DMS53 treated with DMSO at 0.1 percent for 48 hours (cell line): Measurements from ENCODE around the gene GBGT1.

Experiments used
- DNase-seq: peaks from one replicate; lab custom pipeline; 2025; ENCODE audit not compliant: unreplicated experiment; lab: John Stamatoyannopoulos, UW

The GBGT1 gene

DNA sequence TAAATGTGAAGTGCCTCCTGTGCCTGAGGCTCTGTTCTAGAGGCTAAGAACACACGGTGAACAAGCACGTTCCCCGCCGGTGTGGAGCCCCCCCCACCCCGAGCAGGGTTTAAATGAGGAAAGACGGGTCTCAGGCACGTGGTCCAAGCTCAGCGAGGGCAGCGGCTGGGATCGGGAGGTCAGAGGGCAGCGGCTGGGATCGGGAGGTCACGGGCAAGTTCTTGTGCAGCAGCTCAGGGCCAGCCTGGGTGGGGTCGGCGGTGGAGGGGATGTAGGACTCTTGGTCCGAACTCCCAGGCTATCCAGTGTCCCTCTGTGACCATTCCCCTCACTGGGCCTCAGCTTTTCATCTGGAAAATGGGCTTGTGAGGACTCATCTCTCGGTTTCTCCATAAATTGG is 2.7 kb upstream of the GBGT1 start:
- no peak for DNase-seq

DNA sequence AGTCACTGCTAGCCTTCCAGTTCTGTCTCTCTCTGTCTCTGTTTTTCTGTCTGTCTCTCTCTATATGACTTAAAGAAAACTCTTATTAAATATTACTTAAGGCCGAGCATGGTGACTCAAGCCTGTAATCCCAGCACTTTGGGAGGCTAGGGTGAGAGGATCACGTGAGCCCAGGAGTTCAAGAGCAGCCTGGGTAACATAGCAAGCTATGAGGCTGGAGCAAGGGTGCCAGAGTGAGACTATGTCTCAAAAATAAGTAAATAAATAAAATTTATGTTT is 1.7 kb upstream of the GBGT1 start:
- no peak for DNase-seq

DNA sequence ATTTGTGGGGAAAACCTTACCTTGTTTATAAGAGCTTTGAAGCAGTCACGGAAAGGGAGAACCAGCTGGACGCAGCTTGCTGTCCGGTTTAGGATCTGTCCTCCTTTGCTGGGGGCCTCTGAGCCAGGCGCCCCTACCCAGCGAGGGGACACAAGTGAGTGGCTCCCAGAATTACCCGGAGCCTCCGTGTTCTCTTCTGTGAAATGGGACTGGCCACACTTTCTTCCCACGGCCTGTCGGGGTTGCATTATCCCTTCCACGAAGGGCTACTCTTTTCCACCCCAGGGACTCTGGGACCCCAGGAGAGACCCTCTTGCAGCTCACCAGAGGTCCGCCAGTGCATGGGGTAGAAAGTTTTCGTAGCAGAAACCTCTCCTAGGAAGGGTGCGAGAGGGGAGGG is 477 bp upstream of the GBGT1 start:
- no peak for DNase-seq

- DNase-seq: no peak
Measured at GRCh38 chr9:133162861-133163503, 732 bp downstream of the GBGT1 start.

DNA sequence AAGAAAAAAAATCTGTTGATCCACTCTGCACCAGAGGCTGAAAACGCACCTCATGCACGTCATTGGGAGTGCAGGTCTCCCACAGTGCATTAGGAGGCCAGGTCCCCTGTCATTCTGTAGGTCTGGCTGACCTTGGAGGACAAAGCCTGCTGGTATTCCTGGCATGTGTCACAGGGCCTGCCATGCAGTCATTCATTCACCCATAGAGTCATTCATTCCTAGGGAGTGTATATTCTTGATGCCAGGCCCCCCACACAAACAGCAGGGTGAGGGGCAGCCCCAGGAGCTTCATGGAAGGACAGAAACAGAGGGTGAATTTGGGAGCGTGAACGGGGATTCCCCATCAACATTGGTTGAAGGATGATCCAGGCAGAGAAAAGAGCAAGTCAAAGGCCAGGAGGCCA is 2.2 kb downstream of the GBGT1 start:
- no peak for DNase-seq

GRCh38 chr9:133160742-133161546 is 2.8 kb downstream of the GBGT1 start:
- DNase-seq: peak; percentile 56

GRCh38 chr9:133158695-133159094 is 5.0 kb downstream of the GBGT1 start:
- no peak for DNase-seq

GRCh38 chr9:133155156-133155555 is 8.6 kb downstream of the GBGT1 start:
- no peak for DNase-seq

DNA sequence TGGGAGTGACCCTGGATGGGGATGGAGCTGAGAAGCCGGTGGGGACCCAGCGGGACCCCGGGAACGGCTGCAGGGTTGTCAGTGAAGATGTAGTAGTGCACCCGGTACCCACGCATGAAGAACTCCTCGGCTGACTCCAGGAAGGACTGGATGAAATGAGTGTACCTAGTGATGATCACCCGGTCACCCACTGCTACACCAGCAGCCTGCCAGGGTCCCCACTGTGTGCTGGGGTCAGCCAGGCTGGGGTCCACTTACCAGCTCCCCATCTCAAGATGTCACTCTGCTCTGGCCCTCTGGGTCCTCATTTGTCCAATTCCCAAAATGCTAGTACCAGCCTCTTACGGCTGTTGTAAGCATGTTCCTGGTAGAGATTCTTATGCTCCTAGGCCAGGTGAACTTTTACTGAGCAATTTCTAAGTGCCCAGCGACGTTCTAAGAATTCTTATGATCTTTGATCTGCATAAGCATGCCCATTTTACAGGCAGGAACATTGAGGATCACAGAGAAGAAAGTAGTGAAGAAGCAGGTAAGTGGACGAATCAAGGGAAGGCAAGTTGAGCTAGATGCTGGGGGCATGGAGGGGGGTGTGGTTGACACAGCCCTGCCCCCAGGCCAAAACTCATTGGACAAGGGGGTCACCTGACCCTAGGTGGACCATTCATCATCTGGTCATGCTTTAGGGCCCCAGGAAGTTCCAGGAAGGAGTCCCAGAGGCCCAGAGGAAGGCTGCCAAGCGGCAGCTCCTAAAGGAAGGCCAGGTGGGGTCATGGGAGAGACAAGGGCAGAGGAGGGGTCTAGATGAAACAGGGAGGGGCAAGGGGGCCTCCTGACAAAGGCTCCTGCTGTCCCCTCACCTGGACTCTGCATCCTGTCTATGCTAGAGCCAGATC is 9.4 kb downstream of the GBGT1 start:
- no peak for DNase-seq

DNA sequence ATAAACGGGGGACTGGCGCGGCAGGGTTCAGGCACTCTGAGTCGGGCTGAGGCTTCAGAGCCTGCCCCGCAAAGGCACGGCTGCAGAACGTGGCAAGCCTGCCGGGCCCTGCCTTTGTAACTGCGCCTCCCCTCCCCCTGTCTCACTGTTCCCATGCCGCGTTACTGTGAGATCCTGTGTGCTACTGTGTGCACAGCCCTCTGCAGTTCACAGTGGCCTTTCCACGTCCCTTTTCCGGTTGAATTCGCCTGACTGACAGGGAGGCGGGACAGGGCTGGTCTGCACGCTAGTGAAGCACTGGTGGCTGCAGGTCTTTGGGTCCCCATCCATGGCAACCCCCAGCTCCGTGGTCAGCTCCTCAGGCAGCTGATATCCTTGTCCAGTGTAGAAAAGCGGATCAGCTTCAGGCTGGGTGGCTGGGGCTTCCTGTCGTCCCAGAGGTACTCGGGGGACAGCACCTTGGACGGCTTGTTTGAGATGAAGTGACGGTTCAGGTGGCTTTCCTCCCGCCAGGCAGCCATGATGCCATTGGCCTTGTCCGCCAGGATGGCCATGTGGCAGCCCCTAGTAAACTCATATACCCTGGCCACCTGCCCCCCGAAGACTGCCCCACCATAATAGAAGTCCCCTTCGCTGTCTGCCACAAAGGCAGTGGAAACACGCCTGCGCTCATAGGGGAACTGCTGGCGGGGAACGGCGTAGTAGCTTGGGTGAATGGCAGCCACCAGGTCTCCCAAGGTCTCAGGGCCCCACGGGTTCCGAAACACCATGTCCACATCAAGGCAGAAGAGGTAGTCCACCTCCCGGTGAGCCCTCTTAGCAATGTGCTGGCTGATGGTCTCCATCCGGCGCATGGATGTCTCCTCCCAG is 10.3 kb downstream of the GBGT1 start:
- peak; percentile 77 for DNase-seq

DNA sequence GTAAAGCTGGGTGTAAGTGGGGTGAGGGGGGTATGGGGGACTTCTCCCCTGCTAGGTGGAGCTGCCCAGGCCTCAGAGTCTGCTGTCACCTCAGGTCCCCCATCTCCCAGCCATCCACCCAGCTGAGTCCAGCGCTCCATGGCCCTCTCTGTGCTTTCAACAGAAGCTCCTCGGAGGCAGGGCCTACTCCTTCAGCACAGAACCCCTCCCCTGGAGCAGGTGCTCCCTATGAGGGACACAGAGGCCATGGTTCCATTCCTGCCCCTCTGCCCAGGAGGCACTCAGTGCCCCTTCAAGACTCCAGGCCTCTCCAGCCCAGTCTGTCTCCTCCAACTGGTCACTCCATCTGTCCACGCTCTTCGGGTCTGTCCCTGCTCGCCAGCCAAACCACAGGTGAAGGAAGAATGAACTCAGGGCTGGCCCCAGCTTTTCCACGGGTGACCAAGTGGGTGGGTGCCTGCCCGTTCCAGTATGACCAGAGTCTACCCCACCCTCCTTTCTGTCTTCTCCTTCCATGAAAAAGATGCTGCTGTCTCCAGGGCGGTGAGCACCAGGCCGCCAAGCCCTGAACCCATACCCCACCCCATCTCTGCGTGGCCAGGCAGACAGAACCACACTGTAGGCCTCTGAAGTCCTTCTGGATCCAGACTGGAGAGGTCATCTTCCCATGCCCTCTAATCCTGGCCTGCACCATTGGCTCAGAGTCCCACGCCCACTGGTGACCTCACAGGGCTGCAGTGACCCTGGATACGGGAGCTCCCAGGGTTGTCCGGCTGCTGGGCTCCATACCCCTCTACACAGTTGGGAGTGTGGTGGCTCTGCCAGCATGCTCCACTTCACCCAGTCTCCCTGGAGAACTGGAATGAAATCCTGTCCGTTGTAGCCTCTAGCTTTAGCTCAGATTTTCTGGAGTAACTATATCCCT is 11.9 kb downstream of the GBGT1 start:
- DNase-seq: no peak

- no peak for DNase-seq
Measured at GRCh38 chr9:133151041-133151440, 12.7 kb downstream of the GBGT1 start.

GRCh38 chr9:133149130-133150015 is 14.3 kb downstream of the GBGT1 start:
- peak; percentile 80 for DNase-seq

DNA sequence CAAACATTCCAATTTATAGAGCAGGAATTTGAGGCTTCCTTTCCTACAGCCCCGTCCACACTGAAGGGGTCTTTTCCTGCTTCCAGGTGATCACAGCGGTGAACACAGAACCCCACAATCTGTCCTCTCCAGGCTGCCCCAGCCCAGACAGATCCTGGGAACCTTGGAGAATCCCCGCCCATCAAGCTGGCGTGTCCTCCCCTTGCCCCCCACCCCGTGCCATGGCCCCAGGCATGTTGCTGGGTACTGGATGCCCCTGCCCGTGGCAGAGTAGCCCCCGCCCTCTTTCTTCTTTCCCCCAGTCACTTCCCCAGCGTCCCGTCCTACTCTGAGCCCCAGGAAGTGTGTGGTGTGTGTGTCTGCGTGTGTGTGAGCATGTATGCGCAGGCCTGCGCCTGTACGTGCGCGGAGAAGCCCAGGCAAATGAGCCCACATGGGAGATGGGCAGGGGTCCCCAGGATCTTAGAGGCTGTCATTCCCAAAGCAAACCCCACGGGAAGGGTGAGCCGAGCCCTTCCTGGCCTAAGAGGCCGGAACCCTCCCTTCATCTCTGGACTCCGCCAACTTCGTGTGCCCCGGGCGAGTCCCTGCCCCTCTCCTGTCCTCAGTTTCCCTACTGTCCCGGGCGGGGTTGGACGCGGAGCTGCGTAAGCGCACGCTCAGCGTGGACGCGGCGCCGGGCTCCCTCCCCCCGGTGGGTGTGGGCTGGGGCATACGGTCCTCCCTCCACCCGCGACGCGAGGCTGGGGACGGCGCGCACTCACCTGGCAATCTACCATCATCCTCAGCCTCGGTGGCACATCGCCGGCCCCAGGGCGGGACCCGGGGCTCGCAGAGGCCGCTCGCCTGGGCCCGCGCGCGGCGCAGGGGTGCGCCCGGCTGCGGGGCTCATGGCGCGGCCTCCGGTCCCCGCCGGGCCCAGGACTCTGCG is 15.2 kb downstream of the GBGT1 start:
- DNase-seq: peak; percentile 33

DNA sequence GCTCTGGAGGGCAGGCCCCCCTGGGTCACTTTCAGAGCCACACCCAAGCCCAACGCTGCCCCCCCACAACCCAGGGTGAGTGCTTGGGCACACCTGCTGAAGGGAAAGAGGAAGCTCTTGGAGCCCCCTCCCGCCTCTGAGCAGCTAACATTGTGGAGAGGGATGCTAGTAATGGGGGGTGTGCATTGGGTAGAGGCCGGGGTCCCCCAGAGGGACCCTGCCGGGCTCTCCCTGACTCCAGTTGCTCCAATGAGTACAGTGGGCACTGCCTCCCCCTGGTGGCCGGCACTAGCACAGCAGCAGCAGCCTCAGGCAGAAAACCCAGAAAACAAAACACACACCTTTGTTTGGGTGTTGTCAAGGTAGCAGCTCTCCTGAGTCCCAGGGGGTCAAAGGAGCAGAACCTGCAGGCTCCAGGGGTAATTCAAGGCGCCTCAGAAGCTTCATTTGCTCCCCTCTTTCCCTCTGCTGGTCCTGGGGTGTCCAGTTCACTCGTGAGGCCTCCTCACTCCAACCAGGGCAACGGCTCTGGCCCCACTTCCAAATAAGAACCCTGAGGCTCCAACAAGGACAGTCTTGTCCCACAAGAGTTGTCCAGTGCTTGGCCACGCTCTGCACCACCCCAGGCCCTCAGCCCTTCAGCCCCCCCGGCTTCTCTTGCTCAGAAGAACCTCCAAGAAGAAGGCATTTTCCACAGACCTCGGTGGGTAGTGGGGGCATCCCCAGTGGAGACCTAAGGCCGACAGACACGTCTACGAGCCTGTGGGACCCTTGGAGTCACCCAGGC is 16.1 kb downstream of the GBGT1 start:
- peak; percentile 62 for DNase-seq

DNA sequence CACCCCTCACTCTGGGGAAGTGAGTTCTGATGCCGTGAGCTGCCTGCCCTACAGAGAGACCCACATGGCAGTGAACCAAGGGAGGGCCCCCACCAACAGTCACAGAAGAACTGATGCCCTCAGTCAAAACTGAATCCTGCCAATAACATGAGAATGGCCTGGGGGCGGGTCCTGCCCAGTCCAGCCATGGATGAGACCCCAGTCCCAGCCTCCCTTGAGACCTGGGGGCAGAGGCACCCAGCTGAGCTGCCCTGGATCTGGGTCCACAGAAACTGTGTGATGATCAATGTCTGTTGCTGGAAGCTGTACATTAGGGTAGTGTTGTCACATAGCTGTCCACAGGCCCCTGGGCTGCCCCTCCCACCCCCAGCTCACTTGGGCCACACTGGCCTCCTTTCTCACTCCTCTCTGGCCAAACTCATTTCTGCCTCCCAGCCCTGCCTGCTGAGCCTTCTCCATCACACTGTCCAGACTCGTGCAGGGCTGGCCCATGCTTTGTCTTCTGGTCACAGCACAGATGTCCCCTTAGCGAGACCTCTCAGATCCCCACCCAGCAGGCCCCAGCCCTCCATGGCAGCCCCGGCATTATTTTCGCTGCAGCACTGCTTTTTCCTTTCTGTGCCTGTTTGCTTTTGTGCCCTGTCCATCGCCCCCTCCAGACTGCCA is 16.8 kb downstream of the GBGT1 start:
- DNase-seq: no peak
